Measurements from ENCODE around the gene CCDC174. TPM values are rescaled to one million over a fixed set of nuclear protein-coding genes. Genes with fewer than 3 reads are reported as not detected.

Gene CCDC174
- total RNA-seq, 1 donor from 2014 or later, result 5.8 TPM

- peak; percentile 66 for FAIRE-seq
- DNase-seq (ENCODE audit: low read depth), result no peak
- Histone ChIP-seq H3K27me3 (ENCODE audit: control insufficient read depth, insufficient read depth, low read length) (no peaks in the 10 kb centered on the region), H3K36me3 (ENCODE audit: control insufficient read depth, insufficient read depth, low read length) (peaks cover 39% of the 10 kb centered on the region), H3K4me3 (ENCODE audit: low read depth, low read length) (no peak overlapping the region)
- TF ChIP-seq CTCF (IDR thresholded peaks at IDR 0.05; ENCODE audit: insufficient read depth, low read length, severe bottlenecking), result no peak
Measured at GRCh38 chr3:14660942-14661341, 9.4 kb downstream of the CCDC174 start.

GRCh38 chr3:14663396-14664135 lies 12.0 kb downstream of the CCDC174 start:
- FAIRE-seq, result no peak

GRCh38 chr3:14664170-14664569 lies 12.6 kb downstream of the CCDC174 start:
- DNase-seq (ENCODE audit: low read depth), result no peak

More at GRCh38 chr3:14663396-14664135, 12.0 kb downstream of the CCDC174 start:
- DNase-seq (ENCODE audit: low read depth), result no peak
- no peaks in the 10 kb centered on the region for H3K27me3 ChIP-seq (ENCODE audit: control insufficient read depth, insufficient read depth, low read length)
- H3K4me3 ChIP-seq (ENCODE audit: low read depth, low read length), result no peak overlapping the region
- peaks cover 34% of the 10 kb centered on the region for H3K36me3 ChIP-seq (ENCODE audit: control insufficient read depth, insufficient read depth, low read length)
- TF ChIP-seq CTCF (IDR thresholded peaks at IDR 0.05; ENCODE audit: insufficient read depth, low read length, severe bottlenecking), result no peak

GRCh38 chr3:14672588-14672987 lies 21.0 kb downstream of the CCDC174 start:
- FAIRE-seq (no peak), DNase-seq (ENCODE audit: low read depth) (no peak)
- H3K27me3 ChIP-seq (ENCODE audit: control insufficient read depth, insufficient read depth, low read length), result no peaks in the 10 kb centered on the region
- no peak overlapping the region for H3K4me3 ChIP-seq (ENCODE audit: low read depth, low read length)
- TF ChIP-seq CTCF (IDR thresholded peaks at IDR 0.05; ENCODE audit: insufficient read depth, low read length, severe bottlenecking), result no peak
- H3K36me3 ChIP-seq (ENCODE audit: control insufficient read depth, insufficient read depth, low read length), result peaks cover 20% of the 10 kb centered on the region

More at GRCh38 chr3:14664170-14664569, 12.6 kb downstream of the CCDC174 start:
- Histone ChIP-seq H3K27me3 (ENCODE audit: control insufficient read depth, insufficient read depth, low read length) (no peaks in the 10 kb centered on the region), H3K36me3 (ENCODE audit: control insufficient read depth, insufficient read depth, low read length) (peaks cover 36% of the 10 kb centered on the region), H3K4me3 (ENCODE audit: low read depth, low read length) (no peak overlapping the region)
- FAIRE-seq, result no peak
- TF ChIP-seq CTCF (IDR thresholded peaks at IDR 0.05; ENCODE audit: insufficient read depth, low read length, severe bottlenecking), result no peak

- Histone ChIP-seq H3K36me3 (ENCODE audit: control insufficient read depth, insufficient read depth, low read length) (peaks cover 13% of the 10 kb centered on the region), H3K4me3 (ENCODE audit: low read depth, low read length) (no peak within 1 kb of the TSS), H3K27me3 (ENCODE audit: control insufficient read depth, insufficient read depth, low read length) (no peaks in the 10 kb centered on the region)
- DNase-seq (ENCODE audit: low read depth), result no peak
- TF ChIP-seq CTCF (IDR thresholded peaks at IDR 0.05; ENCODE audit: insufficient read depth, low read length, severe bottlenecking), result no peak
- FAIRE-seq, result no peak
Measured at GRCh38 chr3:14674841-14675240, 23.3 kb downstream of the CCDC174 start, which contains the start of gene C3orf20. Gene C3orf20 (plus strand): TSS chr3:14675141. CDS start chr3:14682714, 7,573 bp downstream.
